Myometrial cell (primary cell): Measurements from ENCODE around the gene CPNE4. TPM values are rescaled to one million over a fixed set of nuclear protein-coding genes. Genes with fewer than 3 reads are reported as not detected.

ENCODE experiments used
- total RNA-seq: library from RNA; depleted of rRNA; stranded (reverse); fragments of >200 nt; gene quantifications from 2 replicates; pipeline ENCODE4 v1.2.3, GENCODE V29; 2015

The CPNE4 gene
- total RNA-seq = not detected in 2 replicates

DNA sequence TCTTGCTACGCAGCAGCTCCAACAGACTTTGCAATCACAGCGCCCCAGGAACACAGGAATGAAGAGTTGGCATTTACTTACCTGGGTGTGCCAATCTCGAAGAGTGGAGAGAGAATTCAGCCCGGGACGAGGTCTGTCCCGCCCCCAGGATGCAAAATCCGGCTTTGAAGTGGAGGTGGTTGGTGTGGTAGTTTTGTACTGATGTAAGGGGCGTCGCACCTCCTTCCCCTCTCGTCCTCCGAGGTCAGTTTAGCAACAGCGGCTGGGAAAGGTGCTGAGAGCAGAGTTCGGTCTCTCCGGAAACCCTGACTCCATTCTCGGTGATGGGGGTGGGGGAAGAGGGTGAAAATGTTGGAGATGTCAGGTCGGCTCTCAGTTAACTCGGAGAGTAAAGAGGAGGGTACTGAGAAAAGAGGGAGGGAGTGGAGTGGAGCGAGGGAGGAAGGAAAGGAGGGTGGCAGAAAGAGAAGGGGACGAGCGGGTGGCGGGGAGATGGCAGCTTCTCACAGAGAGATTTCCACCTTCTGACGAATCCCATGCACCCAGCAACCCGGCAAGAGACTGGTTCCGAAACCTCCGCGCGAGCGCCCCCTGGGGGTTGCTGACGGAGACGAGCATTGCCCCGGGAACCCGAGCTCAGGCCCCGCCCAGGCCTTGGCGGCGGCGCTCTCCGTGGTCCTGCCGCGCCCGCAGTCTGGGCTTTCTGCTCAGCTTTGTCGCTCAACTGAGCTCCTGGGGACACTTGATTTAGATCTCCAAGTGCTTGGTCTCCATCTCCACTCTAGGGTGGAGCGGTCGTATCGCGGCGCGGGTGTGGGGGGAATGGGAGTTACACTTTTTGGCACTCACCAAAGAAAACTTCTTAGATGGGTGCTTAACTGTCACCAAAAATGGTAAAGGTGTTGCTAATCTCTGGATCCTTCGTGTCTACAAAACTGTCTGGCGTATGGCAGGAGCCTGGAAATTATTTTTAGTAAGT, at the start of gene CPNE4:
TSS of gene CPNE4 (minus strand) at position 529 of the 979 bp plus-strand sequence.

DNA sequence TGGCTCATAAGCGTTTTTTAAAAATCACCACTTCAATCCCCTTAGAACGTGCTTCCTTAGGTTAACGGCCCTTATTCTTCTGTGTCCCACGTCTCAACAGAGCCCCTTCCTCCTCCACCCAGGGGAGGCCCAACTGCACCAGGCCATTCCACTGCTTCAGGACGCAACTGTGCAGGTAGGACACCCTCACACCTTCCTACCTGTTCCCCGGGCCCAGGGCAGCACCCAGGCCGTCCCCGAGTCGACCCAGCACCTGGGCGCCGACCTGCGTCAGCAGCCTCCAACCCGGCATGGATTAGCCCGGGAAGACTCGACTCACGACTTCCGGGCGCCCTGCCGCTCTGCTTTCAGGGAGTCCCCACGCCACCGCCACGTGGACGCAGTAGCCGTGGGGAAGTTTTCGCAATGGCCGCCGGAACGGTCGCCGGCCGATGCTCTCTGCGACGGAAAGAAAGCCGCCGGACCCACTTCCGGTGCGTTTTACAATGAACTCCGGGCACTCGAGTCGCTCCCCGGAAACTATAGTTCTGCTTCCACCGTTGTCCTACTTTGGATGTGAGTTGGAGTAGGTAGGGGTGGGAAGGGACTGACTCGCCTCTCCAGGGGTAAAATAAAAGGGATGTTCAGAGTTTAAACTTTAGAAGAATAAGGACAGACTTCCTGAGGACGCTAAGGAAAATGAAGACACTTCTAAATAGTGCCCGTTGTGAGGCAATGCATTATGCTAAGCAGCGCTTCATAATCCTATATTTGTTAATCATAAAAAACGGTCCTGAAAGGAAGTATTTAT, 532.1 kb downstream of the CPNE4 start, which contains the start of gene MRPL3:
TSS of gene MRPL3 (minus strand) at position 442 of the 790 bp plus-strand sequence. CDS start at position 292, 150 bp downstream.

